Stimulated activated CD8-positive, alpha-beta memory T cell treated with anti-CD3 and anti-CD28 coated beads, Interleukin-12 subunit alpha, Interleukin-12 subunit beta, amount 100 ng/mL, for 4 hours (primary cell): ENCODE measurements around the gene OSBPL5.
"Not testable (repeated sequence)": the region's sequence is repeated elsewhere in the genome, so short reads cannot be mapped to it uniquely, and the experiment has no call there.

Experiments
- DNase-seq: peaks from one replicate; pipeline ENCODE4 v3.0.0-alpha.2; 2020; ENCODE audit warnings: low read depth

OSBPL5 gene

DNA sequence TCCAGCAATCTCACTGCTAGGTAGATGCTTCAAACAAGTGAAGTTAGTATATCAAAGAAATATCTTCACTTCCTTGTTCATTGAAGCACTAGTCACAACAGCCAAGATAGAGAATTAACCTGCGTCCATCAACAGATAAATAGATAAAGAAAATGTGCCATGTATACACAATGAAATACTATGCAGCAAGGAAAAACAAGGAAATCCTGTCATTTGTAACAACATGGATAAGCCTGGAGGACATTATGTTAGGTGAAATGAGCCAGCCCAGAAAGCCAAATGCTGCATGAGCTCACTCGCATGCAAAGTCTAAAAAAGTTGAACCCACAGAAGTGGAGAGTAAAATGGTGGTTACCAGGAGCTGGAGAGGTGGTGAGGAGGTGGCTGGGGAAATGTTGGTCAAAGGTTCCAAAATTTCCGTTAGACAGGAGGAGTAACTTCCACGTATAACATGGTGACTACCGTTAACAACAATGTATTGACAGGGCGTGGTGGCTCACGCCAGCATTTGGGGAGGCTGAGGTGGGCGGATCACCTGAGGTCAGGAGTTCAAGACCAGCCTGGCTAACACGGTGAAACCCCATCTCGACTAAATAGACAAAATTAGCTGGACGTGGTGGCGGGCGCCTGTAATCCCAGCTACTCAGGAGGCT, 84.3 kb downstream of the OSBPL5 start:
- no peak for DNase-seq

DNA sequence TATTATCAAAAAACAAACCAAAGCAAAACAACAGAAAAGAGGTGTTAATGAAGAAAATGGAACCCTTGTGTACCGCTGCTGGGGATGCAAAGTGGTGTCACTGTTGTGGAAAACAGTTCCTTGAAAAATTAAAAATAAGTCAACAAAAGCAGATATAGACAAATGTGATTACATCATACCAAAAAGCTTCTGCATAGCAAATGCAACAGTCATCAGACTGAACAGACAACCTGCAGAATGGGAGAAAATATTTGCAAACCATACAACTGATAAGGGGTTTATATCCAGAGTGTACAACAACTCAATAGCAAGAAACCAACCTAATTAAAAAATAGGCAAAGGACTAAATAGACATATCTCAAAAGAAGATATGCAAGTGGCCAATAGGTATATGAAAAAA, 85.0 kb downstream of the OSBPL5 start:
- no peak for DNase-seq

DNA sequence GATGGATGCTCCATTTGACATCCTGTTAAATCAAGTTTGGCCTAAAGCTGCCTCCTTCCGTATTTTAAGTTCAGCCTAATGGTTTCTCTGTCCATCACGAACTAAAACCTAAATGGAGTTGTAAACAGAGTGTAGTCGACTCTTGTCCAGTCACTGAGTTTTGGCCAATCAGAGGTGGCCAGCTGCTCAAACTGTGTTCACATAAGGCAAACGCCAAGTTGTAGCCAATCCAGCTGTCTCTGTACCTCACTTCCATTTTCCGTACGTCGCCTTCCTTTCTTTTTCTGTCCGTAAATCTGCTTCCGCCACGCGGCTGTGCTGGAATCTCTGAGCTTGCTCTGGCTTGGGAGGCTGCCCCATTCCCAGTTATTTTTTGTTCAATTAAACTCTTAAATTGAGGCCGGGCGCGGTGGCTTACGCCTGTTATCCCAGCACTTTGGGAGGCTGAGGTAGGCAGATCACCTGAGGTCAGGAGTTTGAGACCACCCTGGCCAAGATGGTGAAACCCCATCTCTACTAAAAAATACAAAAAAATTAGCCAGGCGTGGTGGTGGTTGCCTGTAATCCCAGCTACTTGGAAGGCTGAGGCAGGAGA, 87.2 kb downstream of the OSBPL5 start:
- no peak for DNase-seq

DNA sequence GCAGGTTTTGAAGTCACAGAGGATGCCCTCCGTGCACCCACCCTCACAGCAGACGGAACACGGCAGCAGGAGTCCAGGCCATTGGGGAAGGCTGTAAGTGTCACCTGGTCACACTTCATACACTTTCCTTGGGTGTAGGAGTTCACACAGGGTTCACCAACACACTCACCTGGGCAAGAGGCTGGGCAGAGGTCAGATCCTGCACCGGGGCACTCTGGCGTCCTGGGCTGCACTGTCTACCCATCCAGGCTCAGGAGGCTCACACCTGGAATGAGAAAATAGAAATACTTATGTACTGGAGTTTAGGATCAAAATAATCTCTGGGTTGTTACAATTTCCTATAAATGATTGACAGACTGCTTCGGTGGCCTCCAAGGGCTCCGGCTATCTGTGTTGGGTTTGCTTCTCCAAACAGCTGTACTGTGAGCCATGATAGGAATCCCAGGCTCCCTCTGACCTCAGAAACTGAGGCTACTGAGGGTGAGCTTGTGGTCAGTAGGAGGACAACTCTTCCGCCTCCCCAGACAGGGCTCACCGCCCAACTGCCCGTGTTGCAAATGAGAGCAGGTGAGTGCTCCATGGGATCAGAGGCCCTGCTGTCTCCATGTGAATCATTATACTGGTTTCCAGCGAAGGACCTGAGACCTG, 87.8 kb downstream of the OSBPL5 start:
- no peak for DNase-seq

DNA sequence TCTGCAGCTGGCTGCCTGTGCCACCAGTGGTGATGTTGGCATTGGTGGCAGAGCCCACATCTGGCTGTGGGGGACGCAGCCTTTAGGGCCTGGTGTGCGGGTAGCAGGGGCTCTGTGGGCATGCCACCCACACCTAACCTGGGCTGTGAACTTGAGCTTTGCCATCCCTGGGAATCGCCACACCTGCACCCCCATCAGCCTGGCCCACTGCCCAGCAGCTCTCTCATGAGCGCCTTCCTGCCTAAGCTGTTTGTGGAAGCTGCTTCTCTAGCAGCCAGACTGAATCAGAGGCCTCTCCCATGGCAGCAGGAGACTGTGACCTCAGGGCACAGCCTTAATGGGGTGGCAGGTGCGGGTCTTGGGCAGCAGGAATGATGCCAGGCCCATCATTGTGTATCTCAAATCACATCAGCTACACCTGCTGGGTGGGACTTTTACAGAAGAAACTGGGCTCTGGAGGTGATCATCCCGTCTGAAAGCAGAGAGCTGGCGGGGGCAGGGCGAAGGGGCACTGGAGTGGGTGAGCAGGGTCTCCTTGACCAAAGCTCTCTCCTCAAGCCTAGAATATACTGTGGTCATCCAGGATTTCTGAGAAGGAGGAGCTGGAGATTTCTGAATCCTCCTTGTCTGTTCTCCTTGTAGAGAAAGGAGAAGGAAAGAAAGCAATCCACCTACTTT, 90.1 kb downstream of the OSBPL5 start:
- DNase-seq, result no peak

DNA sequence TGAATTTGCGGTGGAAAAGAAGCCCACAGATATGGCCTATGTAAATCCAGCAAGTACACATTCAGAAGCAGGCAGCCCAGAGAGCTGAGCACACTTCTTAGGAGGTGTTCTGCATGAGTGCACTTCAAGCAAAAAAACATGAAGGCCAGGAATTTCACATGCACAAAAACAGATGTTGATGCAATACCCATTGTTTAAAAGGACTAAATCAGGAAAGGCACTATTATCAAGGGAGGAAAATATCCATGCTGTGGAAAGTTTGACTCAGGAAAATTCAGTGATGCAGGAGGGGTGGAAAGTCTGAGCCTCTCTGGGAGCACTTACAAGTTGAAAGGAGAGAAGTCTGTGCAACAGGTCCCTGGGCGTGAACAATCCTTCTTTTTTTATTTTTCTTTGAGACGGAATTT, 92.1 kb downstream of the OSBPL5 start:
- DNase-seq, result no peak

DNA sequence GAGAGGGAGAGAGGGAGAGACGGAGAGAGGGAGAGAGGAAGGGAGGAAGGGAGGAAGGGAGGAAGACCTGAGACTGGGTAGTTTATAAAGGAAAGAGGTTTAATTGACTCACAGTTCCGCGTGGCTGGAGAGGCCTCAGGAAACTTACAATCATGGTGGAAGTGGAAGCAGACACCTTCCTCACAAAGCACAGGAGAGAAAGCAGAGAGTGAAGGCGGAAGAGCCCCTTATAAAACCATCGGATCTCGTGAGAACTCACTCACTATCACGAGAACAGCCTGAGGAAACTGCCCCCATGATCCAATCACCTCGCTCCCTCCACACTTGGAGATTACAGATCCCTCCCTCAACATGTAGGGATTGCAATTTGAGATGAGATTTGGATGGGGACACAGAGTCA, 95.7 kb downstream of the OSBPL5 start:
- no peak for DNase-seq

DNA sequence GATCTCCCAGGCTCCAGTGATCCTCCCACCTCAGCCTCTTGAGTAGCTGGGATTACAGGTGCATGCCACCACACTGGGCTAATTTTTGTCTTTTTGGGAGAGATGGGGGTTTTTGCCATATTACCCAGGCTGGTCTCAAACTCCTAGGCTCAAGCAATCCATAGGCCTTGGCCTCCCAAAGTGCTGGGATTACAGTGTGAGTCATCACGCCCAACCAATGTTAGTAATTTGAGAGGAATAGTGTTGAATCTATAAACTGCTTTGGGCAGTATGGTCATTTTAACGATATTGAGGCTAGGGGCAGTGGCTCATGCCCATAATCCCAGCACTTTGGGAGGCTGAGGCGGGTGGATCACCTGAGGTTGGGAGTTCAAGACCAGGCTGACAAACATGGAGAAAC, 98.8 kb downstream of the OSBPL5 start:
- not testable (repeated sequence) for DNase-seq

DNA sequence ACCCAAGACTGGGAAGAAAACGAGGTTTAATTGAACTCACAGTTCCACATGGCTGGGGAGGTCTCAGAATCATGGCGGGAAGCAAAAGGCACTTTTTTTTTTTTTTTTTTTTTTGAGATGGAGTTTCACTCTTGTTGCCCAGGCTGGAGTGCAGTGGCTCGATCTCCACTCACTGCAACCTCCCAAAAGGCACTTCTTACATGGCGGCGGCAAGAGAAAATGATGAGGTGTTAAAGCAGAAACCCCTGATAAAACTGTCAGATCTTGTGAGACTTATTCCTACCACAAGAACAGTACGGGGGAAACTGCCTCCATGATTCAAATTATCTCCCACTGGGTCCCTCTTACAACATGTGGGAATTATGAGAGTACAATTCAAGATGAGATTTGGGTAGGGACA, 100.4 kb downstream of the OSBPL5 start:
- DNase-seq, result not testable (repeated sequence)

DNA sequence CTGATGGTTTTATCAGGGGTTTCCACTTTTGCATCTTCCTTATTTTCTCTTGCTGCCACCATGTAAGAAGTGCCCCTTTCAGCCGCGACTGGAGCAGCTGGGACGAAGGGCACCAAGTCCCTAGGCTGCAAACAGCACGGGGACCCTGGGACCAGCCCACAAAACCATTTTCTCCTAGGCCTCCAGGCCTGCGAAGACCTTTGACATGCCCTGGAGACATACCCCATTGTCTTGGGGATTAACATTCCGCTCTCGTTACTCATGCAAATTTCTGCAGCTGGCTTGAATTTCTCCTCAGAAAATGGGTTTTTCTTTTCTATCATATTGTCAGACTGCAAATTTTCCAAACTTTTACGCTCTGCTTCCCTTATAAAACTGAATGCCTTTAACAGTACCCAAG, 101.2 kb downstream of the OSBPL5 start:
- DNase-seq, result not testable (repeated sequence)

DNA sequence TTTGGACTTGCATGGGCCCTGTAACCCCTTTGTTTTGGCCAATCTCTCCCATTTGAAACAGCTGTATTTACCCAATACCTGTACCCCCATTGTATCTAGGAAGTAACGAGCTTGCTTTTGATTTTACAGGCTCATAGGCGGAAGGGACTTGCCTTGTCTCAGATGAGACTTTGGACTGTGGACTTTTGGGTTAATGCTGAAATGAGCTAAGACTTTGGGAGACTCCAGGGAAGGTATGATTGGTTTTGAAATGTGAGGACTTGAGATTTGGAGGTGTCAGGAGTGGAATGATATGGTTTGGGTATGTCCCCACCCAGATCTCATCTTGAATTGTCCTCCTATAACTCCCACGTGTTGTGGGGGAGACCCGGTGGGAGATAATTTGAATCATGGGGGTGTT, 101.7 kb downstream of the OSBPL5 start:
- not testable (repeated sequence) for DNase-seq

DNA sequence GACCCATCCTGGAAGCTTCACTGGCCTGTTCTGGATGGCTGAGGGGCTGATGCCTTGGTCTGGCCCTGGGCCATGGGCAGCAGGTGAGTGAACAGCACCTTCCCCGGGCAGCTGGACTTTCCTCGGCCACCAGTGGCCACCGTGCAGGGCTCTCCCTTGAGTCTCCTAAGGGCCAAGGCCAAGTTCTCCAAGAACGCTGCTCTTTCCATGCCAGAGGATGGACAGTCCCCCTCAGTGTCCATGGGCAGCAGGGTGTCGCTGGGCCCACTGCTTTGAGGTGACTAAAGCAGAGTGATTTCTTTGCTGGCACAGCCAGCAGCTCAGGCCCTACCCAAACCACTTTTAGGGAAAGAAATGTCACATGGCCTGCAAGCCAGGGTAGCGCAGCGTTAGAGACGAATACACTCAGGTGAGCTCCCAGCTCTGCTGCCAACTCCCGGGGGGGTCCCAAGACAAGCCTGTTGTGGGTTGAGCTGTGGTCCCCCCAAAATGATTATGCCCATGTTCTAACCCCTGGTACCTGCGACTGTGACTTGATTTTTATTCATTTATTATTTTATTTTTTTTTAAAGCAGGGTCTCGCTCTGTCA, 104.6 kb downstream of the OSBPL5 start:
- no peak for DNase-seq

DNA sequence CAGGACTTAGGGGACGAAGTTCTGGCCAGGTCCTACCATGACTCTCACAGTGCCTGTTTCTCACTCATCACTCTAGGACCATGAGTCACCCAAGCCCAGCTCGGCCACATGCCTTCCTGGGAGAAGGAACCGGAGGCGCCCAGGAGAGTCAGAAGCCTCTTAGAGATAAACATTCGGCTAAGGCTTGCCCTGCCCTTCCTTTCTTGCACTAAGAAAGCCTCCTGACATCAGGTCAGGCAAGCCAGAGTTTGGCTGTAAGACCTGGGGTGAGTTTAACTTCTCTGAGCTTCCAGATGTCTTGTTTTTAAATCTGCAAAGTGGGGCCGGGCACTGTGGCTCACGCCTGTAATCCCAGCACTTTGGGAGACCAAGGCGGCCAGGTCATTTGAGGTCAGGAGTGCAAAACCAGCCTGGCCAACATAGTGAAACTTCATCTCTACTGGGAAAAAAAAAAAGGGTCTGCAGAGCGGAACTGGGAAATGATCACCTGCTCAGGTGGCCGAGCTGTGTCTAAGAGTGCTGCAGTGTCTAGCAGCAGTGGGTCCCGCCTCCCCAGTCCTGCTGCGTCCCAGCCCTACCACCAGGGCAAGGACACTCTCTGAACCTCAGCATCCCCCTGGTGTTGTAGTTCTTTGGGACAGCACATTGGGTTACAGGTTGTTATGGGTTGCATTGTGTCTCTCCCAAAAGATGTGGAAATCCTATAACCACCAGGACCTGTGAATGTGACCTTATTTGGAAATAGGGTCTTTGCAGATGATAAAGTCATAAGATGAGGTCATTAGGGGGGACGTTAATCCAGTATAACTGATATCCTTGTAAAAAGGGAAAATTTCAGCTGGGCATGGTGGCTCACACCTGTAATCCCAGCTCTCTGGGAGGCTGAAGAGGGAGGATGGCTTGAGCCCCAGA, 106.1 kb downstream of the OSBPL5 start:
- no peak for DNase-seq

DNA sequence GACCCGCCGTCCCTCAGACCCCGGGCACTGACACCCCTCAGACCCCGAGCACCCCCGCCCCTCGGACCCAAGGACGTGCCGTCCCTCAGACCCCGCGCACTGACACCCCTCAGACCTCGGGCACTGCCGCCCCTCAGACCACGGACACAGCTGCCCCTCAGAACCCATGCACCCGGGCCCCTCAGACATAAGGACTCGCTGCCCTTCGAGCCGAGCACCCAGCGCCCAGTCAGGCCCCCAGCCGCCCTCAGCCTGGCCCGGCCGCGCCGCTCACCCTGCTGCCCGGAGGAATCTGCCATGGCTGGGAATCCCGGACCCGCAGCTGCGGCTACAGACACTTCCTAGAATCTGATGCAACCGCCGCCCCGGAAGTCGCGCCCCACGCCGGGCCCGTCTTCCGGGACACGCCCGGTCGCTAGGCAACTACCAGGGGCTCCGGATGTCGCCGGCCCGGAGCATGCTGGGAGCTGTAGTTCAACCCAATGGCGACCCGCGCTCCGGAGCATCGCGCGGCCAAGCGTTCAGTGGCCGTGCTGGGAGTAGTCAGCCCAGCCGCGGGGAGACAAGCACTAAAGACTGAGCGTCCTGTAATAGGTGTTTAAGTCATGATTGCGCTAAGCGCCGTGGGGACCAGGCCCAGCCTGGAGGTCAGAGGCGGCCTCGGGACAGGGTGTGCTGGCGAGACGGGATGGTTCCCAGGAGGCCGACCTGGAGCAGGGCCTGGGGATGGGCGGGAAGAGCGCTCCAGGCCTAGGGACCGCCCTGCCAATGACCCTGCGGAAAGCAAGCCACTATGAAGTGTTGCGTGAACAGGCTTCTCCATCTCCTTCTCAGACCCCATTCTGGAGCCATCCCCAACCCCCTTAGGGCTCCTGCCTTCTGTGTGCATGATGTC, 107.8 kb downstream of the OSBPL5 start, which contains the start of gene CARS1:
TSS of gene CARS1 (minus strand) at position 355 of the 895 bp plus-strand sequence. CDS start at position 299, 56 bp downstream.
- DNase-seq, result peak; percentile 90

DNA sequence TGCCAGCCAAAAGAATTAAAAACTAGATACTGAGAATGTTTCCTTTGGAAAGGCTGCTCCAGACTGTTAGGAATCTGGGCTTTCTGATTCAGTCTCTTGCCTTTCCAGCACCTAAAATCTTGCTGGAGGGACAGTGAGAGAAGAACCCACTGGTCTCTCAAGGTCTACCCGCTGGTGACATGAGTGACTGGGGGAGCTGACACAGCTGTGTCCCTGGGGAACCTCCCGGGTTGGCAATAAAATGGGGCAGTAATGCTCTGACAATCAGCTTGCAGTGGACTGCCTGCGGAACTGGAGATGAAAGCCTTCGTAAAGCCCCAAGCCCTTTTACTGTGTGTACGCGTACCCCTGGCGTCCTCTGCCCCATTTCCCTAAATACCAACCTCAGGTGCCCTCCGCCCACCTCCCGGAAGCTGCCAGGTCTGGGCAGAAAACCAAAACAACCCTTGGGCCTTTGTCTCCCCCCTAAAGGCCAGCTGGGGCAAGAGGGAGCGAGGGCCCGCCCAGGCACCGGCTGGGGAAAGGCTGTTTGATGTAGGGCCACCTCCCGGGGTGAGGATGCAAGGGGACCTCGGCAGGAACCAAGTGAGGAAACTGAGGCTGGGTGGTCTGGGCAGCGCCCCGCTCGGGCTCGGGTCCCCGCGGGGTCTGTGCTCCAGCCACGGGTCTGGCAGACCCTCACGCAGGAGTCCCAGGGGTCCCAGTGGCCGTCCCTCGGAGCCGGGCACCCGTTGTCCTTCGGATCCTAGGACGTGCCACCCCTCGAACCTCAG, 108.6 kb downstream of the OSBPL5 start:
- DNase-seq, result peak; percentile 6

DNA sequence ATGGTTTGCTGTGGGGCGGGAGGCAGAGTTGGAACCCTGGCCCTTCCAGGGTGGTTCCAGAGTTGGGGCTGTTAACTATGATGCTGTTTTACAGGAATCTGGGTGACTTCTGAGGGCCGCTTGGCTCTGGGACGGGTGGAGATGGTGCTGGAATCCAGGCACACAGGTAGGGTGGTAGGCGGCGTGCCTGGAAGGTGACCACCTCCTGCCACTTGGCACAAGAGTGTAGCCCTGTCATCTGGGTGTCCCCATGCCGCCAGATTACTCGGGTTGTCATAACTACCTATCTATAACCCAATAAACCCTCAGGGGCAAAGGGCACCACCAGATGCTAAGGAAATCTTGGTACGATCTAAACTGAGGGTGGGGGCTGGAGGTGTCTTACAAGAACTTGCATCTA, 109.2 kb downstream of the OSBPL5 start:
- DNase-seq, result no peak

DNA sequence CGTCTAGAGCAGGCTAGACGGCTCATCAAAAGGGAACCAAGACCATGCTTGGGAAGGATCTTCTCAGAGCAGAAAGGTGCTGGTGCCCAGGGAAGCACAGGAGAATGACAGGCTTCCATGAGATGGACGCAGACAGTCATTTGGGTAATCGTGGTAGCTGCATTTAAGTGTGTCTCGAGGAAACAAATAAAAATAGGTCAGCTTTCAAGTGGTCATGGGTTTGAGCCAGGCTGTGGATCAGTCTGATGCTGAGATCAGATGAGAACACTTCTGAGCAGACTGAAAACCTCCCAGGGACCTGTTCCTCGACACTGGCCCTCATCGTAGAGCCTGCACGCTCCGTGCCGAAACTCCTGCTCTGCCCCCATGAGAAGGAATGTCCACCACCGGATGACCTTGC, 112.5 kb downstream of the OSBPL5 start:
- no peak for DNase-seq

DNA sequence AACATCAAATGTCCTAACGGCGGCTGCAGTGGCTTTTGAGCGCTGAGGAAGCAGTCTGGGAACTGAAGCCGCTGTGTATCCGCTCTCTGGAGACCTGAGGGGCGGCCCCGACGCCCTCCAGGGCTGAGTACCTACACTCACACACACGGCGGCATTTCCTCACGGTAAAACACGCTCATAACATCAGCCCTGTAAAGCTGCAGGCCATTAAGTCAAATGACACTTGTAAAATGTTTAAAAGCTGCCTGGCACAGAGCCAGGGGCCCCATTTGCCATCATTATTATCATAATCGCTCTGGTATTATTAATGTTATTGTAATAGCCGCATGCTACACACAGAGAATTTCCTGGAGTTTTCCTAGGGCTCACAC, 113.0 kb downstream of the OSBPL5 start:
- no peak for DNase-seq

DNA sequence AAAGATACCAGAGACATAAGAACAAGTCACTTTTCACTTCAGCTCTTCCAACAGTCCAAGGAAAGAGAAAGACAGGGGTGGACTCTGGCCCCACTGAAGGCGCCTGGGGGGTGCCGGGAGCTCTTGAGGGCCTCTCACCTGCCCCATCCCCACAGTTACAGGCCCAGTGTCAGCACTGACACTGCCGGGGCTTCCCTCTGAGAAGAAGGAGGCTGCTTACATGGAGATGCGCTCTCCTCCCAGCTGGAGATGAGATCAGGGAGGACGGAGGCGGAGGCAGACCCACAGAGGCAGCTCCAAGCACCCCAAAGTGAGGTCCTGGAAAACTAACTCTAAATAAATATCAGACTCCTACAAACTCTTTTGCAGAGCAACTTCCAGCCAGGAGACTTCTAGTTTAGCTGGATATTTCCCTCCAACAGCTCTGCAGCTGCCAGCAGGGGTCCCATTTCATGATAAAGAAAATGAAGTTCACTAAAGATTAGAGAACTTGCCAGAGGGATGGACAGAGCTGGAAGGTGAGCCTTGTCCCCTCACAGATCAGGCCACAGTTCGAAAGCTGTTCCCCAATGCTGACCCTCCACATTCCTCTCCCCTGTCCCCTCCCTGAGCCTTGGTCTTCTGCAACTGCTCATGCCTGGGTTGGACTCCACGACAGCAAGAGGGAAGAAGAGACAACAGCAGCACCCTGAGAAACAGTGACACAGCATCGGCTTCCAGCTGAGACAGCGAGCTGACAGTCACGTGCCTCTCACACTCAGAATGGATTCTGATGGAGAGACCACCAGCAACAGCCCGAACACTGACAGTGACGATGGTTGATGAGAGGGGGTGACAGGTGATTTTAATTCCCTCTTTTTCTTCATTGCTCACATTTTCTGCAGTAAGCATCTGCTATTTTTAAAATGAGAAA, 113.7 kb downstream of the OSBPL5 start:
- no peak for DNase-seq
